Gastrocnemius medialis (tissue), 4 donors: Measurements from ENCODE around the gene SORBS2.

Experiments used
- POLR2A ChIP-seq, 2 donors: fragments of 450-650 bp; IDR thresholded peaks; one replicate each; pipeline ENCODE4 v1.6.1; 2017; ENCODE audit warnings: antibody characterized with exemption in 2 of 2, mild to moderate bottlenecking in 2 of 2, moderate library complexity in 2 of 2
- TF ChIP-seq, protein P1 (sequence below), 5 experiments: fragments of 450-650 bp in 3 of 5; fragments of 200-600 bp in 2 of 5; sonication (generic) in 2 of 5; IDR thresholded peaks in 4 of 5; conservative IDR thresholded peaks in 1 of 5; 1 replicate in 4 of 5; 2 replicates in 1 of 5; pipeline ENCODE4 v1.5.1; 2016 to 2019; ENCODE audit warnings: antibody characterized with exemption in 5 of 5, mild to moderate bottlenecking in 3 of 5, moderate library complexity in 3 of 5

DNA sequence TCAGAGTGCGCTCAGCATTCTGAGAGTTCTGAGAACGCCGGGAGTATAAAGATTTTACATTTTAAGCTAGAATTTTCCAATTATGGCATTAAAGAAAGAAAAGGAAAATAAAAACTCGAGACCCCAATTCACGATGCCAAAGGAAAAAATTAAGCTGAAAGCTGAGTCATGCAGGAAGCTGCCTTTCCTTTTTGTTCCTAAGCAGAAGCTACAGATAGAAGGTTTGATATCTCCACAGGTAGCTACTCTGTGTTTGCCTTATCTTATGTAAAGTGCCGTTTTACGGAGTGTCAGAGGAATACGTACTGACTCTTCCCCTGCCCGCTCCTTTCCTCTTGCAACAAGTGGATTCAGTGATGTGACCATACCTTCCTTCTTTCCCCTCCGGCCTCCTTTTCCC, 10.8 kb upstream of the SORBS2 start:
- TF ChIP-seq, protein P1, sequence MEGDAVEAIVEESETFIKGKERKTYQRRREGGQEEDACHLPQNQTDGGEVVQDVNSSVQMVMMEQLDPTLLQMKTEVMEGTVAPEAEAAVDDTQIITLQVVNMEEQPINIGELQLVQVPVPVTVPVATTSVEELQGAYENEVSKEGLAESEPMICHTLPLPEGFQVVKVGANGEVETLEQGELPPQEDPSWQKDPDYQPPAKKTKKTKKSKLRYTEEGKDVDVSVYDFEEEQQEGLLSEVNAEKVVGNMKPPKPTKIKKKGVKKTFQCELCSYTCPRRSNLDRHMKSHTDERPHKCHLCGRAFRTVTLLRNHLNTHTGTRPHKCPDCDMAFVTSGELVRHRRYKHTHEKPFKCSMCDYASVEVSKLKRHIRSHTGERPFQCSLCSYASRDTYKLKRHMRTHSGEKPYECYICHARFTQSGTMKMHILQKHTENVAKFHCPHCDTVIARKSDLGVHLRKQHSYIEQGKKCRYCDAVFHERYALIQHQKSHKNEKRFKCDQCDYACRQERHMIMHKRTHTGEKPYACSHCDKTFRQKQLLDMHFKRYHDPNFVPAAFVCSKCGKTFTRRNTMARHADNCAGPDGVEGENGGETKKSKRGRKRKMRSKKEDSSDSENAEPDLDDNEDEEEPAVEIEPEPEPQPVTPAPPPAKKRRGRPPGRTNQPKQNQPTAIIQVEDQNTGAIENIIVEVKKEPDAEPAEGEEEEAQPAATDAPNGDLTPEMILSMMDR (IDR thresholded peaks at IDR 0.05 in 4 of 5, conservative IDR thresholded peaks at IDR 0.05 in 1 of 5) = no peak
- no peak for TF ChIP-seq POLR2A (IDR thresholded peaks at IDR 0.05)
